ENCODE data around the gene PHF21B.
"Not testable (repeated sequence)": the region's sequence is repeated elsewhere in the genome, so short reads cannot be mapped to it uniquely, and the experiment has no call there.

The PHF21B gene

DNA sequence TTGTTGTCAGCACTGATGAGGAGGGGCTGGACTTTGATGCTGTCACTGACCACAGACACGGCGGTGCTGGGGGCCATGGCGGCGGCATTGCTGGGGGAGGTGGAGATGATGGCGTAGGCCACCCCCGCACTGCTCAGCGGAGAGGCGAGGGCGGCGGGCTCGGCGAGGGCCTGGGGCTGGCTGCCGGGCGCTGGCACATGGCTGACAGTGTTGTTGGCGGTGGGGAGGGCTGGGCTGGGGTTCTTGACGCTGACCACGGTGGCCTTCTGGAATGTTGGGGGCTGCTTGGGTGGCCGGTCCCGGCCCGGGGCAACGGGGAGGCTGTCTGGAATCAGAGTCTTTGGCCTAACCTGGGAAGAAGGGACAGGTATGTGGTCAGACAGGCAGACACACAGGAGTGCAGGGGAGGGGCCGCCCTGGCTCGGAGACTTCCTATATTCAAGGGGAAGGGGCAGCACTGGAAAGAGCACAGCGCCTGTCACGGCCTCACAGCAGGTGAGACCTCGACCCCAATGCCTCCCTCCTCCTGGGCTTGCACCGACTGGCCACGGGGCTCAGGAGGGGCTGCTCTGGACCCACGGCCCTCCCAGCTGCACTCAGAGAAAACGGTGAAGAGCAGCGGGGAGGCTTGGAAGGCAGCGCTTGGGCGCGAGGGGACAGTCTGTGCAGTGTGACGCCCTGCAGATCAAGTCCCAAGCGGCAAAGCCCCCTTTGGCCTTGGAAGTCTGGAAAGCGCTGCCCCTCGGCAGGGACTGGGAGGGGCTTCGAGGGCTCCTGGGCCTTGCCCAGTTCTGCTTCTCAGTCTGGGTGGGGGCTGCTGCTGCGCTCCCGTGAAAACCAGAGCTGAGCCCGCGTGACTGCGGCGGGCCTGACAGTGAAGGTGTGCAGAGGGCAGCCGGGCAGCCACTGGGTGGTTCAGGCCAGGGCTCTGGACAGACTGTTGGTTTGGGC is 93.2 kb downstream of the PHF21B start:
- no peak for DNase-seq

DNA sequence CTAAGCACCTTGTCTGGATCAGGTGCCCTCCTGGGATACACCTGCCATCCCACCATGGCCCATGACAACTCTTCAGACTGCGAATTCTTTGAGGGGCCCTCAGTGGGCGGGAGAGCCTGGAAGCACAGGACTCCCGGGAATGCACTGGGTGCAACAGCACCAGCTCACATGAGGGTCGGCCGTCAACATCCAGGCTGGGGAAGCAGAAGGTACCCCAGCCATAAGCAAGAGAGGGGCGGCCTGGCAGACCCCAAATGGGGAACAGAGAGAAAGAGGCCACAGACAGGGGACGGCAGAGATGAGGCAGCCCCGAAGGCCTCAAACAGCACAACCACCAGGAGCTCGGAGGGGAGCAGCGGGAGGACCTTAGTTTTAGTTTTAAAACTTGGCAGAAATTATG is 94.4 kb downstream of the PHF21B start:
- DNase-seq: no peak

- DNase-seq: no peak
Observed at GRCh38 chr22:44914026-44914721, 95.6 kb downstream of the PHF21B start.

- no peak for DNase-seq
Observed at GRCh38 chr22:44913198-44913983, 96.4 kb downstream of the PHF21B start.

- no peak for DNase-seq
Observed at GRCh38 chr22:44909241-44909640, 100.6 kb downstream of the PHF21B start.

- DNase-seq: no peak
Observed at GRCh38 chr22:44907765-44908737, 101.8 kb downstream of the PHF21B start.

- DNase-seq: no peak
Observed at GRCh38 chr22:44906999-44907644, 102.7 kb downstream of the PHF21B start.

DNA sequence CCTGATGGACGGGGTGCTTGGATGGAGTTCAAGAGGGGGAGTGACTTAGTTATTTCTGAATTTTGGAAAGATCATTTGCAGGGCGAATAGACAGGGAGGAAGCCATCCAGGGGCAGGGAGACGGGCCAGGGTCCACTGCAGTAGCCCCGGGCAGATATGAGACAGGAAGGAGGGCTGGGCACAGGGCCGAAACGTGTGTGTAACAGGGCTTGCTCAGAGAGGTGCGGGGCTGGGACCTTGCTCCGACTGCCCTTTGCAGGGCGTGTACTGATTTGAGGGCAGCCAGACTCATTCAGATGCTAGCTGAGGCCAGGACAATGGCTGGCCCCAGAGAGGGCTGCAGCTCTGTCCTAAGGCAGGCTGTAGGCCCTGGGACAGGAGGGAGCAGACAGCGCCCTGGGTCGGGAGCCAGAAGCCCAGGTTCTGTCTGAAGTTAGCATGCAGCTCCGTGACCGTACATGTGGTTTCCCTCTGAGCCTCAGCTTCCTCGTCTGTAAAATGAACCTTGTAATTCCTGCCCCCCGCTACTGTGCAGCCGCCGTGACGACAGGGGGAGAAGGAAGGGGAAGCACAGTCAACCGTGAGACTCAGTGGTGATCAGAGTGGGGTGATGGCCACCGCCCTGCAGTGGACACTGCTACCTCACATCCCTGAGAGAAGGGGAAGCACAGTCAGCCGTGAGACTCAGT is 103.4 kb downstream of the PHF21B start:
- no peak for DNase-seq

DNA sequence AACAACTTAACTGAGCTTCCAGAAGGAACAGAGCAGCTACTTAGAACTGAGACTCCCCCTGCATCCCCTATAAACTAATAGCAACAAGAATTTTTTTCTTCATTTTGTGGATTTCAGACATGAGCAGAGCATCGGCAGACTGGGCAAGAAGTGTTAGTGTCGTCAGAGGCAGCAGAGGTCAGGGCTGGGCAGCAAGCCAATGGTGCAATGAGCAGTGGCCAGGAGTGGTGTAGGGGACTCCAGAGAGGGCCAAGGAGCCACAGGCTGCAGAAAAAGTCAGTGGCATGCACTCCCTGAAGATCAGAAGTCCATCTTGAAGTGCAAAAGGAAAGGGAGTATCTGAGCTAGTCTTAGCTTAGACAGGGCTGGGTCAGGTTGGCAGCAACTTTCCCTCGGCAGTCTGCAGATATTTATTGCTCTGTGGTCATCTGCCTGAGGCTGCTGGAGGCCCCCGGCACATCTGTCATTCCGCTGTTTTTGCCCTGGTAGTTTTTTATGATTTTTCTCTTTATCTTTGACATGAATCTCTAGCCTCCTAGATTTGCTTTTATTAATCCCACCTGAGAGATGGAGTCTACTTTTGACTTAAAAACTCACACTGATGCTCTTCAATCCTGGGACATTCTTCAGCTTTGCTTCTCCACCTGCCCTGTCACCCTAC is 105.2 kb downstream of the PHF21B start:
- DNase-seq: not testable (repeated sequence)

GRCh38 chr22:44903164-44903563 is 106.6 kb downstream of the PHF21B start:
- DNase-seq: not testable (repeated sequence)

GRCh38 chr22:44901301-44901700 is 108.5 kb downstream of the PHF21B start:
- DNase-seq: no peak

GRCh38 chr22:44898236-44898635 is 111.6 kb downstream of the PHF21B start:
- DNase-seq: no peak

GRCh38 chr22:44895296-44896055 is 114.3 kb downstream of the PHF21B start:
- no peak for DNase-seq

DNA sequence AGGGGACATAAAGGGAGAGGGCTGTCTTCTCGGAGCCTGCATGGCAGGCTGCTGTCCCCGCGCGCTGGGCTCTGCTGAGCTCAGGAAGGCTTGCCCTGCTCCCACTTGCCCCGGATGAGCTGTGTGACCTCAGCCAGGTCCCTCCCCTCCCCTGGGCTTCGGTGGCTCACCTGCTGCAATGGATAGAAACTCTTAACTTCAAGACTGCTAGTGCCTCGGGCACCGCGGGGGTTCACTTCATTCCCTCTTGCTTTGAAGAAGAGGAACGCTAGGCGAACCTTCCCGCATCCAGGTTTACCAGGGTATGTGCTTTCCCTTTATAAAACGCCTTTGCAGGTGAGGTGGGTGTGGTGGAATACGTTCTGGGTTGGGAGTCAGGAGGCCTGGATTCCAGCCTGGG is 115.0 kb downstream of the PHF21B start:
- DNase-seq: no peak

GRCh38 chr22:44894321-44894720 is 115.5 kb downstream of the PHF21B start:
- DNase-seq: no peak

DNA sequence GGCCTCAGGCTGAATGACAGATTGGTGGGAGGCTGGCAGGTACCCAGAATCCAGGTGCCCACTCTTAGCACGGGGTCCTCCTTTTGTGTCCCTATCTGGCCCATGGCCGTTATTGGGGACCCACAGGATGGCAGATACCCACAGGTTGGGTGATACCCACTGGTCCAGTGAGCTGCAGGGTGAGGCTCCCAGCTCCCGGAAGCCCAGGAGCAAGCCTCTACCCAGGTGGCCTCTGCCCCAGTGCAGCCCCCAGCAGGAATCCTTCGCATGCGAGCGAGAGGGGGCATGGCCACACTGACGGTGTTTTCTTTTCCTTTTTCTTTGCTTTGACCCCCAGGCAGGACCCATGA is 116.1 kb downstream of the PHF21B start:
- no peak for DNase-seq

GRCh38 chr22:44892803-44893730 is 116.7 kb downstream of the PHF21B start:
- DNase-seq: no peak

- no peak for DNase-seq
Observed at GRCh38 chr22:44892243-44892642, 117.6 kb downstream of the PHF21B start.

Data from activated CD4-positive, alpha-beta T cell treated with anti-CD3 and anti-CD28 coated beads for 1 hour (primary cell).